Measurements from ENCODE around the gene PCDHGB3. TPM values are rescaled to one million over a fixed set of nuclear protein-coding genes. Genes with fewer than 3 reads are reported as not detected.

The PCDHGB3 gene
- total RNA-seq, 1 experiment from 2014 or later, result 3.4 TPM

DNA sequence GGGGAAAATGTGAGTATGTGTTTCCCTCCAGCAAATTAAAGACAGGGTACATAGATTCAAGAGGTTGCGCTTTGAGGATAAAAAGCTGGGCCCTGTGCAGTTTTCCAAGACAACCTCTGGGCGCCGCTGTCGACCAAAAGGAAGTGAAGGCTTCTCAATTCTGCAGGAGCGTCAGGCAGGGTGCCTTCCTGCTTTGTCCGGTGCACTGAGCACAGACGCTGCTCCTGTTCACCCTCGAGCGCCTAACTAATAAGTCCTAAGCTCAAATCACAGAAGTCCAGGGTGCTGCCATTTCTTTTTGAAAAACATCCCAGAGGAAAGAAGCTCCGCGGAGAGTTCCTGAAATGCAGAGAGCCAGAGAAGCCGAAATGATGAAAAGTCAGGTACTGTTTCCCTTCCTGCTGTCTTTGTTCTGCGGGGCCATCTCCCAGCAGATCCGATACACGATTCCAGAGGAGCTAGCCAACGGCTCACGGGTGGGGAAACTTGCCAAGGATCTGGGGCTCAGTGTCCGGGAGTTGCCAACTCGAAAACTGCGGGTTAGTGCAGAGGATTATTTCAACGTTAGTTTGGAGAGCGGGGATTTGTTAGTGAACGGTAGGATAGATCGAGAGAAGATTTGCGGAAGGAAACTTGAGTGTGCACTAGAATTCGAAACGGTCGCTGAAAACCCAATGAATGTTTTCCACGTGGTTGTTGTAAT, 20.0 kb upstream of the PCDHGB3 start, which contains the start of gene PCDHGB1:
TSS of gene PCDHGB1 (plus strand) at position 183 of the 703 bp plus-strand sequence. CDS start at position 345, 162 bp downstream.
- Histone ChIP-seq H3K4me3 (ENCODE audit: low read depth, low read length, poor library complexity, severe bottlenecking) (peak within 1 kb of the TSS; percentile 24), H3K9me3 (ENCODE audit: low read depth, low read length, poor library complexity, severe bottlenecking) (peaks cover 32% of the 10 kb centered on the region), H3K36me3 (ENCODE audit: insufficient read depth, low read length, poor library complexity, severe bottlenecking) (no peaks in the 10 kb centered on the region), H3K4me1 (ENCODE audit: insufficient read depth, low read length, poor library complexity, severe bottlenecking) (no peaks in the 10 kb centered on the region), H3K27me3 (replicated peaks; ENCODE audit: insufficient read depth, low read depth, low read length, poor library complexity) (no peaks in the 10 kb centered on the region), H3K27ac (ENCODE audit: low read depth, low read length, poor library complexity, severe bottlenecking) (peak within 1 kb of the TSS; percentile 12)
- TF ChIP-seq EZH2 (IDR thresholded peaks at IDR 0.05; ENCODE audit: borderline replicate concordance, low read depth, low read length, poor library complexity, severe bottlenecking), result no peak
- TF ChIP-seq, protein P1, sequence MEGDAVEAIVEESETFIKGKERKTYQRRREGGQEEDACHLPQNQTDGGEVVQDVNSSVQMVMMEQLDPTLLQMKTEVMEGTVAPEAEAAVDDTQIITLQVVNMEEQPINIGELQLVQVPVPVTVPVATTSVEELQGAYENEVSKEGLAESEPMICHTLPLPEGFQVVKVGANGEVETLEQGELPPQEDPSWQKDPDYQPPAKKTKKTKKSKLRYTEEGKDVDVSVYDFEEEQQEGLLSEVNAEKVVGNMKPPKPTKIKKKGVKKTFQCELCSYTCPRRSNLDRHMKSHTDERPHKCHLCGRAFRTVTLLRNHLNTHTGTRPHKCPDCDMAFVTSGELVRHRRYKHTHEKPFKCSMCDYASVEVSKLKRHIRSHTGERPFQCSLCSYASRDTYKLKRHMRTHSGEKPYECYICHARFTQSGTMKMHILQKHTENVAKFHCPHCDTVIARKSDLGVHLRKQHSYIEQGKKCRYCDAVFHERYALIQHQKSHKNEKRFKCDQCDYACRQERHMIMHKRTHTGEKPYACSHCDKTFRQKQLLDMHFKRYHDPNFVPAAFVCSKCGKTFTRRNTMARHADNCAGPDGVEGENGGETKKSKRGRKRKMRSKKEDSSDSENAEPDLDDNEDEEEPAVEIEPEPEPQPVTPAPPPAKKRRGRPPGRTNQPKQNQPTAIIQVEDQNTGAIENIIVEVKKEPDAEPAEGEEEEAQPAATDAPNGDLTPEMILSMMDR (conservative IDR thresholded peaks at IDR 0.05; ENCODE audit: low read depth, low read length), result peak; percentile 76
- peak; percentile 87 for DNase-seq (ENCODE audit: low spot score)
- ChIA-PET CTCF (interaction anchor here (0.6 to 2.5 kb wide), 6 partner anchors 31 to 214 kb away, joined by 3 to 12 read pairs (median 4); partner anchors contain the start of genes PCDHB14 and PCDHB15), POLR2A (ENCODE audit: low non-redundant PET) (no interaction called here)
- BruUV-seq (replicated peaks), result TSS peak; percentile 76
- intact Hi-C loops (cut with micrococcal nuclease; ENCODE audit: unreplicated experiment), result loop anchor here (5.0 kb wide), 1 partner anchor 212 kb away; no protein-coding TSS in a partner anchor

DNA sequence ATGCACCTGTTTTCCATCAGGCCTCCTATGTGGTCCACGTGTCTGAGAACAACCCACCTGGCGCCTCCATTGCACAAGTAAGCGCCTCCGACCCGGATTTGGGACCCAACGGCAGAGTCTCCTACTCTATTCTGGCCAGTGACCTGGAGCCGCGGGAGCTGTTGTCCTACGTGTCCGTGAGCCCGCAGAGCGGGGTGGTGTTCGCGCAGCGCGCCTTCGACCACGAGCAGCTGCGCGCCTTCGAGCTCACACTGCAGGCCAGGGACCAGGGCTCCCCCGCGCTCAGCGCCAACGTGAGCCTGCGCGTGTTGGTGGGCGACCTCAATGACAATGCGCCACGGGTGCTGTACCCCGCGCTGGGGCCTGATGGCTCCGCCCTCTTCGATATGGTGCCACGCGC, 18.5 kb upstream of the PCDHGB3 start:
- Histone ChIP-seq H3K36me3 (ENCODE audit: insufficient read depth, low read length, poor library complexity, severe bottlenecking) (no peaks in the 10 kb centered on the region), H3K9me3 (ENCODE audit: low read depth, low read length, poor library complexity, severe bottlenecking) (peaks cover 41% of the 10 kb centered on the region), H3K27ac (ENCODE audit: low read depth, low read length, poor library complexity, severe bottlenecking) (no peak overlapping the region), H3K27me3 (replicated peaks; ENCODE audit: insufficient read depth, low read depth, low read length, poor library complexity) (no peaks in the 10 kb centered on the region), H3K4me1 (ENCODE audit: insufficient read depth, low read length, poor library complexity, severe bottlenecking) (no peaks in the 10 kb centered on the region), H3K4me3 (ENCODE audit: low read depth, low read length, poor library complexity, severe bottlenecking) (no peak overlapping the region)
- ChIA-PET POLR2A (ENCODE audit: low non-redundant PET) (no interaction called here), CTCF (interaction anchor here (2.5 kb wide), 1 partner anchor 212 kb away, joined by 12 read pairs; no protein-coding TSS in a partner anchor)
- no peak for DNase-seq (ENCODE audit: low spot score)
- TF ChIP-seq EZH2 (IDR thresholded peaks at IDR 0.05; ENCODE audit: borderline replicate concordance, low read depth, low read length, poor library complexity, severe bottlenecking), result no peak
- intact Hi-C loops (cut with micrococcal nuclease; ENCODE audit: unreplicated experiment), result loop anchor here (5.0 kb wide), 1 partner anchor 211 kb away; no protein-coding TSS in a partner anchor
- BruUV-seq (replicated peaks), result no TSS peak

DNA sequence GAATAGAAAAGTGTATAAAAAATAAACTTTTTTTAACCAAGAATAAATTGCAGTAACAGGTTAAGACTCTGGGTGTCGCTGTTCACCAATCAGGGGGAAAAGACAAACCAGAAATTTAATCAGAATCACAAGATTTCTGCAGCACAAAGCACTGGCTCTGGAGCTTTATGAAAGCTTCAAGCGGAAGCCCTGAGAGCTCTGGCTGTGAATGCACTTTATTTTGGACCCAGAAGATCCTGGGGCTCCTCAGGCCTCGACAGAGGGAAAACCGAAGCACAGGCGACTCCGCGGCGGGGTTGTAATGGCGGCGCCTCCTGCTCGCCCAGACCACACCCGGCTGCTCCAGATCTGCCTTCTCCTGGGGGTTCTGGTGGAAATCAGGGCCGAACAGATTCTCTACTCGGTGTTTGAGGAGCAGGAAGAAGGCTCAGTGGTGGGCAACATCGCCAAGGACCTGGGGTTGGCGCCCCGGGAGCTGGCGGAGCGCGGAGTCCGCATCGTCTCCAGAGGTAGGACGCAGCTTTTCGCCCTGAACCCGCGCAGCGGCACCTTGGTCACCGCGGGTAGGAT, 15.1 kb upstream of the PCDHGB3 start, which contains the start of gene PCDHGA4:
TSS of gene PCDHGA4 (plus strand) at position 122 of the 570 bp plus-strand sequence. CDS start at position 209, 87 bp downstream.
- DNase-seq (ENCODE audit: low spot score), result no peak
- Histone ChIP-seq H3K4me1 (ENCODE audit: insufficient read depth, low read length, poor library complexity, severe bottlenecking) (no peaks in the 10 kb centered on the region), H3K4me3 (ENCODE audit: low read depth, low read length, poor library complexity, severe bottlenecking) (no peak within 1 kb of the TSS), H3K27ac (ENCODE audit: low read depth, low read length, poor library complexity, severe bottlenecking) (no peak within 1 kb of the TSS), H3K27me3 (replicated peaks; ENCODE audit: insufficient read depth, low read depth, low read length, poor library complexity) (no peaks in the 10 kb centered on the region), H3K9me3 (ENCODE audit: low read depth, low read length, poor library complexity, severe bottlenecking) (peaks cover 45% of the 10 kb centered on the region), H3K36me3 (ENCODE audit: insufficient read depth, low read length, poor library complexity, severe bottlenecking) (no peaks in the 10 kb centered on the region)
- TF ChIP-seq, protein P1 (conservative IDR thresholded peaks at IDR 0.05; ENCODE audit: low read depth, low read length), result peak; percentile 50
- TF ChIP-seq EZH2 (IDR thresholded peaks at IDR 0.05; ENCODE audit: borderline replicate concordance, low read depth, low read length, poor library complexity, severe bottlenecking), result no peak
- CTCF ChIA-PET, result no interaction called here
- POLR2A ChIA-PET (ENCODE audit: low non-redundant PET), result no interaction called here
- no TSS peak for BruUV-seq (replicated peaks)
- intact Hi-C loops (cut with micrococcal nuclease; ENCODE audit: unreplicated experiment), result loop anchor here (5.0 kb wide), 1 partner anchor 207 kb away; no protein-coding TSS in a partner anchor
